ENCODE data around the gene CALML4.
"Not testable (repeated sequence)": the region's sequence is repeated elsewhere in the genome, so short reads cannot be mapped to it uniquely, and the experiment has no call there.

The CALML4 gene, protein sequence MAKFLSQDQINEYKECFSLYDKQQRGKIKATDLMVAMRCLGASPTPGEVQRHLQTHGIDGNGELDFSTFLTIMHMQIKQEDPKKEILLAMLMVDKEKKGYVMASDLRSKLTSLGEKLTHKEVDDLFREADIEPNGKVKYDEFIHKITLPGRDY

GRCh38 chr15:68204776-68205557 is at the start of gene CALML4:
Gene CALML4, minus strand, starts transcription at chr15:68205332. Its CDS starts 85 bp downstream, at chr15:68205247.
- FAIRE-seq, result no peak

- FAIRE-seq, result peak; percentile 91
Observed at GRCh38 chr15:68252925-68253534, 47.9 kb upstream of the CALML4 start.

DNA sequence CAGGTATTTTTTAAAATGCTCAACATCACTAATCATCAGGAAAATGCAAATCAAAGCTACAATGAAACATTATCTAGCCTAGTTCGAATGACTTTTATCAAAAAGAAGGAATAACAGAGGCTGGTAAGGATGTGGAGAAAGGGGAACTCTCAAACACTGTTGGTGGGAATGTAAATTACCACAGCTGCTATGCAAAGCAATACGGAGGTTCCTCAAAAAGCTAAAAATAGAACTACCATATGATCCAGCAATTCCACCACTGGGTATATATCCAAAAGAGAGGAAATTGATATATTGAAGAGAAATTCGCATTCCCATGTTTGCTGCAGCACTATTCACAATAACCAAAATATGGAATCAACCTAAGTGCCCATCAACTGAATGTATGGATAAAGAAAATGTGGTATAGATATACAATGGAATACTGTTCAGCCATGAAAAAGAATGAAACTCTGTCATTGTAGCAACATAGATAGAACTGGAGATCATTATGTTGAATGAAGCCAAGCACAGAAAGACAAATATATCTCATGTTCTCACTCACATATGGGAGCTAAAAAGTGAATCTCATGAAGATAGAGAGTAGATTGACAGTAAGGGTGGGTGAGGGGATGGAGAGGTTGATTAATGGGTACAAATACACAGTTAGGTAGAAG is 44.1 kb upstream of the CALML4 start:
- no peak for FAIRE-seq

DNA sequence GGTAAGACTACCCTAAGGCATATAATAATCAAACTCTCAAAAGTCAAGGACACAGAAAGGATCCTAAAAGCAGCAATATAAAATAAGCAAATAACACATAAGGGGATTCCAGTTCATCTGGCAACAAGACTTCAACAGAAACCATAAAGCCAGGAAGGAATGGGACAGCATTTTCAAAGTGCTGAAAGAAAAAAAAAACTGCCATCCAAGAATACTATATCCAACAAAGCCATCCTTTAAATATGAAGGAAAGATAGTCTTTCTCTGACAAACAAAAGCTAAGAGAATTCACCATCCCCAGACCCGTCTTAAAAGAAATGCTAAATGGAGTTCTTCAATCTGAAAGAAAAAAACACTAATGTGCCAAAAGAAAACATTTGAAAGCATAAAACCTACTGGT is 39.1 kb upstream of the CALML4 start:
- FAIRE-seq, result no peak

- FAIRE-seq, result no peak
Observed at GRCh38 chr15:68241088-68241935, 36.2 kb upstream of the CALML4 start.

DNA sequence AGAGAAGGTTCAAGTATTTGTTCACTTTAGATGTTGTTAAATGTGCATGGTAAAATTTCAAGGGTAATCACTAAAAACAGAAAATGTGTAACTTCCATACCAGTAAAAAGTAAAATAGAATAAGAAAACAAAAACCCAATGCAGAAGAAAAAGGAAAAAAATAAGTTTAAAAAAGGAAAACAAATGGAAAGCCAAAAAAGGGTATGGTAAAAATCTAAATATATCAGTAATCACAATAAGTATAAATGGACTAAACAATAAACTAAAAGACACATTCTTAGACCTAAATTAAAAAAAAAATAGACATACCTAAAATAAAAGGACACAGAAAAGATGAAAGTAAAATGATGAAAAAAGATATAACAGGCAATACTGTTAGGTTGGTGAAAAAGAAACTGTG is 33.9 kb upstream of the CALML4 start:
- FAIRE-seq, result peak; percentile 32

DNA sequence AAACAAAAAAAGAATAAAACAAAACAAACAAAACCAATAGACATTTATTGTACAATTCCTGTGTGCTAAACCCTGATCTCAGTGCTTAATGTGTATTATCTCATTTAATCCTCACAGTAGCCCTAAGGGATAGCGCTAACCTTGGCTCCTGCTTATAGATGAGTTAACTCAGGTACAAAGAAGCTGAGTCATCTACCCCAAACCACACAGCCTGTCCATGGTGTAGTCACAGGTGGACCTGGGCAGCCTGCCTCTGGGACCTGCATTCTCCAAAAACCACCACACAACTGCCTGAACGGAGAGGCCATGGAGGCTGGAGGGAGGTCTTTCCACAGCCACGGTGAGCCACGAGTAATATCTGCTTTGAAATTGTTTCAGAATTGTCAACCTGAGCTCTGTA is 29.9 kb upstream of the CALML4 start:
- FAIRE-seq, result no peak

DNA sequence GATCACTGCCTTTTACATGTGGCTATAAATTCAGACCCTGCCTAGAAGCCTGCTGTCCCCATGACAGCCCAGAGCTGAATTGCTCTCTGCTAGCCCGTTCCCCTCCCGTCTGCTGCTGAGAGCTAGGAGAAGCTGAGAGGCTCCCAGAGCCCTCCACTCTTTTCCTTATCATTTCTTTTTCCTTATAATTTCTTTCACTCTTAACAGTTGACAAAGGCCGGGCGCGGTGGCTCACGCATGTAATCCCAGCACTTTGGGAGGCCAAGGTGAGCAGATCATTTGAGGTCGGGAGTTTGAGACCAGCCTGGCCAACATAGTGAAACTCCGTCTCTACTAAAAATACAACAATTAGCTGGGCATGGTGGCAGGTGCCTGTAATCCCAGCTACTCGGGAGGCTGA is 29.4 kb upstream of the CALML4 start:
- FAIRE-seq, result not testable (repeated sequence)

GRCh38 chr15:68234060-68234459 is 28.9 kb upstream of the CALML4 start:
- no peak for FAIRE-seq

- FAIRE-seq, result no peak
Observed at GRCh38 chr15:68232937-68233336, 27.8 kb upstream of the CALML4 start.

GRCh38 chr15:68232449-68232848 is 27.3 kb upstream of the CALML4 start:
- FAIRE-seq, result no peak

DNA sequence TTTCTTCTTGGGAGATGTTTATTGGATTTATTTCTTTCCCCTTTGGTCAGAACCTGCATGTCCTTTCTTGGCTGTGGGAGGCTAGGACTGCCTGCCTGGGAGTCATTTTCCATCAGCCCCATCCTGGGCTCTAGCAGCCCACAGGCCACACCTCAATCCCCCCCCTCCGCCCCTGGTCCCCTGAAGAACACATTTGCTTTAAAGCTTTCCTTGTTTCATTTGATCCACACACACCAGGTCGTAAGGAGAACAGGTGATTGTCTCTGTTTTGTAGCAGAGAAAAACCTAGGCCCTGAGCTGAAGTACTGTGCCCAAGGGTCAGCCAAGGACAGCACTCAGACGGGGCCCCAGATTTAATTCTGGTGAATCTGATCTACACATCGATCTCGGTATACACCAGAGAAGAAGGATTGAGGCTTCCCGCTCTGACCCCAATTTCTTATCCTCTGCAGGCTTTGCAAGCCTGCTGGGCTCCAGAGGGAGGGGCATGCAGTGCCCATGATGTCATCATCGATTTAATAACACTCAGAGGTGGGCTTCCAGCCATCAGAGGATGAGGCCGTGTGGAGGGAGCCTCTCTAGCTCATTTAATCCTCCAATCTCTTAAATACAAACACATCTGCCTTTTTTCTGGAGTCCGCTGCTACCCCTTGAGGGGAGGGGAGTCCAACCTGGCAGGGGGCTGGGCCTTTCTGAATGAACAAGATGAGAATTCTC is 26.1 kb upstream of the CALML4 start:
- no peak for FAIRE-seq

DNA sequence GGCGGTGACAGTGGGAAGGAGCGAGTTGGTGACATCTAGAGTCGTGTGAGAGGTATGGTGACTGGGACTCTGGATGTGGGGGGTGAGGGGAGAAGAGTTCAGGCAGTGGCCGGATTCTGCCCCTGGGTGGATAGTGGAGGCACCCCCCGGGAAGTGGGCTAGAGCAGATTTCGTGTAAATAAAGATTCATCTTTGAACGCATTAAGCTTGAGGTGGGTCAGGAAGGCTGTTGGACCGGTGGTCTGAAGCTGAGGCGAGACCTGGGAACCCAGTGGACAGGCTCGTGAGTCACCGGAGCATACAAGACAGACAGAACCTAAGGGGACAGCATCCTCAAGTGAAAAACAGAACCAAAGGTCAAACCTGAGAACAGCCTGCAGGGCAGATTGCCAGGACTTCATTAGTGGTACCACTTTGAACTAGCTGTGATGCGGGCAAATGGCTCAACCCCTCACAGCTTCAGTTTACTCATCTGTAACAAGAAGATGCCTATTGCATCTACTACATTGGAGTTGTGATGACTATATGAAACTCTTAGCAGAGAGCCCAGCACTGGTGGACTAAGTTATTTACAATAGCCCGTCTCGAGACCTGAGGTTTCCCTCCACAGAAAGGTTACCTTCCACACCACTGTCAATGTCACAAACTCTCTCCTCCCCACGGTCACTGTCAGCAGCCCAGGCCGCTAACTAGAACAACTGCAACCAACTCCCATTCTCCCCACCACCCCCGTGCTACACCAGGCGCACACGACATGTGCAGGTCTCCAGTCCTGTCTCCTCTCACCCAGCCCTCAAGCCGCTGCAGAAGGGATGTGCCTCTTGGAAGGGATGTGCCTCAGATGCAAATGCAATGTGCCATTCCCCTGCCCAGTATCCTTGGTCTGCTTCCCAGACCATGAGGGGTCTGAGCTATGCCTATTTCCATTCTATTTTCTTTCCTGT is 25.3 kb upstream of the CALML4 start:
- FAIRE-seq, result no peak

GRCh38 chr15:68229386-68230156 is 24.4 kb upstream of the CALML4 start, which contains the start of gene CLN6:
Gene CLN6, minus strand, starts transcription at chr15:68229728. Its CDS starts 144 bp downstream, at chr15:68229584.
- no peak for FAIRE-seq

- FAIRE-seq, result no peak
Observed at GRCh38 chr15:68228971-68229385, 23.8 kb upstream of the CALML4 start.

GRCh38 chr15:68228143-68228970 is 23.2 kb upstream of the CALML4 start:
- FAIRE-seq, result no peak

DNA sequence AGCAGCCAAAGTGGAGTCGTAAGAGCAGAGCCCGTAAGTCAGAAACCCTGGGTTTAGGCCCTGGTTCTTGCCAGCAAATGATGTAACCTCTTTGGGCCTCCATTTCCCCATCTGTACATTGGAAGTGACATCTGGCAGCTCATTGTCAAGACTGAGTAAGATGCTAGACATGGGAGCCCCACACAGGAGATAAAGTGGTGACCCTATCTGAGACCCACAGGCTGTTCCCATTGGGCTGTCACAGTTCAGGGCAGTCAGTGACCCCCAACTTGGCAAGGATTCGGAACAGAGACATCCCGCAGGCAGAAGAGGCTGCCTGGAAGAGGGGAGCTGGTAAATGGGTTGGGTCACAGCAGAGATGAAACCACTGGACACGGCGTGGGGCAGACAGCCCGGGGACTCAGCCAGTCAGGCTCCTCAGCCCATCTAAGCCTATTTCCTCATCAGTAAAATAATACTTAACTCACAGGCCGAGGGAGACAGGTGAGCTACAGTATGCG is 22.6 kb upstream of the CALML4 start:
- no peak for FAIRE-seq

DNA sequence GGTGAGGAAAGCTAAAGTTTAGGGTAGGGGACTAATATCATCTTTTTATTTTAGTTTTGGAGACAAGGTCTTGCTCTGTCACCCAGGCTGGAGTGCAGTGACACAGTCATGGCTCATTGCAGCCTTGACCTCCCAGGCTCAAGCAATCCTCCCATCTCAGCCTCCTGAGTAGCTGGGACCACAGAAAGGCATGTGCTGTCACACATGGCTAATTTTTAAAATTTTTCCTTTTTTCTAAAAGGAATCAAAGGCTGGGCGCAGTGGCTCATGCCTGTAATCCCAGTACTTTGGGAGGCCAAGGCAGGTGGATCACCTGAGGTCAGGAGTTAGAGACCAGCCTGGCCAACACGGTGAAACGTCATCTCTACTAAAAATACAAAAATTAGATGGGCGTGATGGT is 20.3 kb upstream of the CALML4 start:
- FAIRE-seq, result not testable (repeated sequence)
